ENCODE data around the gene BTN2A1. TPM values are rescaled to one million over a fixed set of nuclear protein-coding genes. Genes with fewer than 3 reads are reported as not detected.

The BTN2A1 gene
- total and polyA plus RNA-seq, 10 of the 15 experiments (the other 5 are each of a cell fraction or from before 2014, with no cell fraction given), result 8.2 to 28.0 (median 15.8) TPM

DNA sequence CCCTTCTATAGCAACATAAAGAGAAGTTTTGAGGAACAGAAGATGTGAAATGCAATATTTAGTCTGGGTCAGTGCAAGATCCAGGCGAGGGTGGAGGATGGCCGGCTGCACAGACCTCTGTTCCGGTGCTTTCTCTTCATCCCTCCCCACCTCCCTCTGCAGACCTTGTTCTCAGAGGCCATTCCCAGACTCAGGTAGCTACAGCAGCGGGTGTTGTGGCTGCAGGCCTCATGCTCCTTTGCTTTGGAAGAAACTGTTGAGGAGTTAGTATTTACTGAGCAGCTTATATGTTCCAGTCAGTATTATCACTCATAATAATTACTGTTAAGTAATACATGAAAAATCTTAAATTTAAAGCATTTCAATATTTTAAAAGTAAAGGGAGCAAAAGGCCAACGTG lies 15.8 kb upstream of the BTN2A1 start:
- SMC1A ChIA-PET (ENCODE audit: uncharacterized antibody, unreplicated experiment), result interaction anchor here (0.5 to 1.8 kb wide), 5 partner anchors 12 to 127 kb away, joined by 3 to 5 read pairs (median 3); partner anchors contain the start of gene HMGN4
- no peaks in the 10 kb centered on the region for H3K27me3 ChIP-seq (replicated peaks in 1 of 2; ENCODE audit: control insufficient read depth in 2 of 2, insufficient read depth in 2 of 2, low read length in 1 of 2)
- POLR2A ChIA-PET, result interaction anchor here (0.6 to 1.3 kb wide), 5 partner anchors 12 to 91 kb away, joined by 3 to 6 read pairs (median 3); no protein-coding TSS in a partner anchor
- DNase-seq (ENCODE audit: low read depth, low spot score), result no peak
- no peak overlapping the region for H3K27ac ChIP-seq (ENCODE audit: control insufficient read depth, insufficient read depth)
- RAD21 ChIA-PET (ENCODE audit: unreplicated experiment), result interaction anchor here (0.5 to 1.0 kb wide), 2 partner anchors 61 to 1229 kb away, joined by 3 read pairs; no protein-coding TSS in a partner anchor
- no peak for FAIRE-seq
- TF ChIP-seq, protein P1, sequence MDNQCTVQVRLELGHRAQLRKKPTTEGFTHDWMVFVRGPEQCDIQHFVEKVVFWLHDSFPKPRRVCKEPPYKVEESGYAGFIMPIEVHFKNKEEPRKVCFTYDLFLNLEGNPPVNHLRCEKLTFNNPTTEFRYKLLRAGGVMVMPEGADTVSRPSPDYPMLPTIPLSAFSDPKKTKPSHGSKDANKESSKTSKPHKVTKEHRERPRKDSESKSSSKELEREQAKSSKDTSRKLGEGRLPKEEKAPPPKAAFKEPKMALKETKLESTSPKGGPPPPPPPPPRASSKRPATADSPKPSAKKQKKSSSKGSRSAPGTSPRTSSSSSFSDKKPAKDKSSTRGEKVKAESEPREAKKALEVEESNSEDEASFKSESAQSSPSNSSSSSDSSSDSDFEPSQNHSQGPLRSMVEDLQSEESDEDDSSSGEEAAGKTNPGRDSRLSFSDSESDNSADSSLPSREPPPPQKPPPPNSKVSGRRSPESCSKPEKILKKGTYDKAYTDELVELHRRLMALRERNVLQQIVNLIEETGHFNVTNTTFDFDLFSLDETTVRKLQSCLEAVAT (IDR thresholded peaks at IDR 0.05), result peak; percentile 89
- TF ChIP-seq, protein P2, sequence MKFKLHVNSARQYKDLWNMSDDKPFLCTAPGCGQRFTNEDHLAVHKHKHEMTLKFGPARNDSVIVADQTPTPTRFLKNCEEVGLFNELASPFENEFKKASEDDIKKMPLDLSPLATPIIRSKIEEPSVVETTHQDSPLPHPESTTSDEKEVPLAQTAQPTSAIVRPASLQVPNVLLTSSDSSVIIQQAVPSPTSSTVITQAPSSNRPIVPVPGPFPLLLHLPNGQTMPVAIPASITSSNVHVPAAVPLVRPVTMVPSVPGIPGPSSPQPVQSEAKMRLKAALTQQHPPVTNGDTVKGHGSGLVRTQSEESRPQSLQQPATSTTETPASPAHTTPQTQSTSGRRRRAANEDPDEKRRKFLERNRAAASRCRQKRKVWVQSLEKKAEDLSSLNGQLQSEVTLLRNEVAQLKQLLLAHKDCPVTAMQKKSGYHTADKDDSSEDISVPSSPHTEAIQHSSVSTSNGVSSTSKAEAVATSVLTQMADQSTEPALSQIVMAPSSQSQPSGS (IDR thresholded peaks at IDR 0.05; ENCODE audit: low read length), result no peak
- BruUV-seq (replicated peaks), result no TSS peak
- CTCF ChIA-PET, result no interaction called here
- H2AFZ ChIP-seq (ENCODE audit: control insufficient read depth, low read depth, low read length), result no peak overlapping the region
- no peaks in the 10 kb centered on the region for H3K9me3 ChIP-seq (replicated peaks; ENCODE audit: control insufficient read depth, insufficient read depth, low read length)
- 42% methylated on average over 5 of the region's 5 CpGs for WGBS (ENCODE audit: insufficient coverage, insufficient replicate concordance, low lambda C conversion rate, missing lambda C conversion rate)
- ATAC-seq, result no peak
- H3K4me2 ChIP-seq (ENCODE audit: control insufficient read depth, insufficient read depth), result peak overlapping the region; percentile 78
- in situ Hi-C loops (cut with MboI) (no loop called here), intact Hi-C loops (cut with micrococcal nuclease; ENCODE audit: unreplicated experiment) (no loop called here)
- H3K4me1 ChIP-seq (ENCODE audit: control insufficient read depth, insufficient read depth, low read length), result peaks cover 26% of the 10 kb centered on the region
- H3K36me3 ChIP-seq (ENCODE audit: control insufficient read depth in 2 of 2, insufficient read depth in 2 of 2, low read length in 1 of 2), result peaks cover 0 to 8% of the 10 kb centered on the region in 2 experiments; a peak in 2 of 4 replicates
- H3K4me3 ChIP-seq, result peak overlapping the region; percentile 81
- peaks cover 12% of the 10 kb centered on the region for H3K79me2 ChIP-seq (ENCODE audit: control insufficient read depth, insufficient read depth, low read length)
- H3K9ac ChIP-seq (ENCODE audit: control insufficient read depth, insufficient read depth, low read length), result peak overlapping the region; percentile 98
- no peaks in the 10 kb centered on the region for H4K20me1 ChIP-seq (ENCODE audit: control insufficient read depth, insufficient read depth)

Measured in GM12878 (cell line).